Measurements from ENCODE around the gene ATF7IP2. TPM values are rescaled to one million over a fixed set of nuclear protein-coding genes. Genes with fewer than 3 reads are reported as not detected.

The ATF7IP2 gene
- total and polyA plus RNA-seq, 2 of the 13 experiments (the other 11 are each of a cell fraction or from before 2014, with no cell fraction given), result 117 to 217 TPM

DNA sequence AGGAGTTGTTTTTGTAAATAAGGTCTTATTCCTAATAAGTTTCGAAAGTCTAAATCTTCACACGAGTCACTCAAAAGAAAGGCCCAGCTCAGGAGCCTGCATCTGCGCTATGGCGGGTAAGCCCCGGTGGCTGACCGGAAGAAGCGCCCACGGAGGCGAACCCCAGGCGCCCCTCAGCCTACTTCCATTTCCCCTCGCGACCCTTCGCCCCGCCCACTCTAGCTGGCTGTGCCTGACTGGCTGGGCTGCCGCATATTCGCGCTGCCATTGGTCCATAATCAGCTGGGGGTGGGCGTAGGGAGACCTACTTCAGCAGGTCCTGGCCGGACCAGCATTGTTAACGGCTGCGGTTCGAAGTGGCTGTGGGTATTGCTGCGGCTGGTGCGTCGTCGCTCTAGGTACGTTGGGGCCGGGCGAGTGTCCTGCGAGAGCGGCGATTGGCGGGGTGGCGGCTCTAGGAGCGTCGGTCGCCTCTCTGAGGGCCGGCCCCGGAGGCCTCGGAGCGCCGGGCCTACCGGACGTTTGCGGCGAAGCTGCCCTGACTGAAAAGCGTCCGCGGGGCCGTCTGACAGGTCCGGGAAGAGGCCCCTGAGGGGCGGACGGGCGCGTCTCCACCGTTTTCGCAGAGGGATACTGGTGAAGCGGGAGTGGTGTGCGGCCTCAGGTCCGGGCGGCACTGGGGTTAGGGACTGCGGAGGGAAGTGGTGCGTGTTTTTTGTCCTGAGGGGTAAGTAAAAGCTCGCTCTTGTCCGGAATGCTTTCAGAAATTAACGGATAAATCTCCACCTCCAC, at the start of gene ATF7IP2 (continued):
- TF ChIP-seq, protein P1, sequence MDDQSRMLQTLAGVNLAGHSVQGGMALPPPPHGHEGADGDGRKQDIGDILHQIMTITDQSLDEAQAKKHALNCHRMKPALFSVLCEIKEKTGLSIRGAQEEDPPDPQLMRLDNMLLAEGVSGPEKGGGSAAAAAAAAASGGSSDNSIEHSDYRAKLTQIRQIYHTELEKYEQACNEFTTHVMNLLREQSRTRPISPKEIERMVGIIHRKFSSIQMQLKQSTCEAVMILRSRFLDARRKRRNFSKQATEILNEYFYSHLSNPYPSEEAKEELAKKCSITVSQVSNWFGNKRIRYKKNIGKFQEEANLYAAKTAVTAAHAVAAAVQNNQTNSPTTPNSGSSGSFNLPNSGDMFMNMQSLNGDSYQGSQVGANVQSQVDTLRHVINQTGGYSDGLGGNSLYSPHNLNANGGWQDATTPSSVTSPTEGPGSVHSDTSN (CRISPR knock-in tag; IDR thresholded peaks at IDR 0.05; ENCODE audit: borderline replicate concordance), result no peak
- TF ChIP-seq SRSF9 (IDR thresholded peaks at IDR 0.05; ENCODE audit: borderline replicate concordance, insufficient read depth, low read depth, low read length, poor library complexity, severe bottlenecking) (no peak), ZNF792 (CRISPR knock-in tag; IDR thresholded peaks at IDR 0.05) (peak; percentile 97), REXO4 (CRISPR knock-in tag; IDR thresholded peaks at IDR 0.05; ENCODE audit: borderline replicate concordance) (no peak), SRY (CRISPR knock-in tag; IDR thresholded peaks at IDR 0.05) (peak; percentile 100), ZFP62 (CRISPR knock-in tag; IDR thresholded peaks at IDR 0.05) (no peak), ZBTB20 (CRISPR knock-in tag; IDR thresholded peaks at IDR 0.05; ENCODE audit: borderline replicate concordance, low read depth) (peak; percentile 93; the same call in 1 of the 2 replicates), SMARCC2 (IDR thresholded peaks at IDR 0.05) (no peak), MZF1 (CRISPR knock-in tag; IDR thresholded peaks at IDR 0.05; ENCODE audit: borderline replicate concordance) (no peak), SIN3B (IDR thresholded peaks at IDR 0.05; ENCODE audit: low read length) (peak; percentile 72; the same call in 1 of the 2 replicates), ZNF557 (CRISPR knock-in tag; IDR thresholded peaks at IDR 0.05) (no peak; the same call in 1 of the 2 replicates), MIXL1 (CRISPR knock-in tag; IDR thresholded peaks at IDR 0.05) (peak; percentile 89), HNF4A (CRISPR knock-in tag; IDR thresholded peaks at IDR 0.05) (peak; percentile 54; the same call in 1 of the 2 replicates), ZFP36 (IDR thresholded peaks at IDR 0.05; ENCODE audit: borderline replicate concordance, low read depth, low read length, partially characterized antibody) (no peak), ZNF577 (CRISPR knock-in tag; IDR thresholded peaks at IDR 0.05; ENCODE audit: borderline replicate concordance, low read depth) (peak; percentile 77; the same call in 1 of the 2 replicates), TAF1 (CRISPR knock-in tag; IDR thresholded peaks at IDR 0.05) (peak; percentile 100), ZNF749 (CRISPR knock-in tag; IDR thresholded peaks at IDR 0.05; ENCODE audit: borderline replicate concordance) (peak; percentile 85), MAFG (CRISPR knock-in tag; IDR thresholded peaks at IDR 0.05) (no peak), ZNF589 (CRISPR knock-in tag; conservative IDR thresholded peaks at IDR 0.05) (peak; percentile 97), ZNF619 (CRISPR knock-in tag; IDR thresholded peaks at IDR 0.05) (peak; percentile 74; the same call in 1 of the 2 replicates)
- TF ChIP-seq, protein P2, sequence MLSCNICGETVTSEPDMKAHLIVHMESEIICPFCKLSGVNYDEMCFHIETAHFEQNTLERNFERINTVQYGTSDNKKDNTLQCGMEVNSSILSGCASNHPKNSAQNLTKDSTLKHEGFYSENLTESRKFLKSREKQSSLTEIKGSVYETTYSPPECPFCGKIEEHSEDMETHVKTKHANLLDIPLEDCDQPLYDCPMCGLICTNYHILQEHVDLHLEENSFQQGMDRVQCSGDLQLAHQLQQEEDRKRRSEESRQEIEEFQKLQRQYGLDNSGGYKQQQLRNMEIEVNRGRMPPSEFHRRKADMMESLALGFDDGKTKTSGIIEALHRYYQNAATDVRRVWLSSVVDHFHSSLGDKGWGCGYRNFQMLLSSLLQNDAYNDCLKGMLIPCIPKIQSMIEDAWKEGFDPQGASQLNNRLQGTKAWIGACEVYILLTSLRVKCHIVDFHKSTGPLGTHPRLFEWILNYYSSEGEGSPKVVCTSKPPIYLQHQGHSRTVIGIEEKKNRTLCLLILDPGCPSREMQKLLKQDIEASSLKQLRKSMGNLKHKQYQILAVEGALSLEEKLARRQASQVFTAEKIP (CRISPR knock-in tag; IDR thresholded peaks at IDR 0.05; ENCODE audit: borderline replicate concordance), result no peak
- TF ChIP-seq, protein P3, sequence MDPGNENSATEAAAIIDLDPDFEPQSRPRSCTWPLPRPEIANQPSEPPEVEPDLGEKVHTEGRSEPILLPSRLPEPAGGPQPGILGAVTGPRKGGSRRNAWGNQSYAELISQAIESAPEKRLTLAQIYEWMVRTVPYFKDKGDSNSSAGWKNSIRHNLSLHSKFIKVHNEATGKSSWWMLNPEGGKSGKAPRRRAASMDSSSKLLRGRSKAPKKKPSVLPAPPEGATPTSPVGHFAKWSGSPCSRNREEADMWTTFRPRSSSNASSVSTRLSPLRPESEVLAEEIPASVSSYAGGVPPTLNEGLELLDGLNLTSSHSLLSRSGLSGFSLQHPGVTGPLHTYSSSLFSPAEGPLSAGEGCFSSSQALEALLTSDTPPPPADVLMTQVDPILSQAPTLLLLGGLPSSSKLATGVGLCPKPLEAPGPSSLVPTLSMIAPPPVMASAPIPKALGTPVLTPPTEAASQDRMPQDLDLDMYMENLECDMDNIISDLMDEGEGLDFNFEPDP (CRISPR knock-in tag; conservative IDR thresholded peaks at IDR 0.05), result 0 out of 2 replicates have a peak, but pooled peaks have one; percentile 73
- TF ChIP-seq, protein P4, sequence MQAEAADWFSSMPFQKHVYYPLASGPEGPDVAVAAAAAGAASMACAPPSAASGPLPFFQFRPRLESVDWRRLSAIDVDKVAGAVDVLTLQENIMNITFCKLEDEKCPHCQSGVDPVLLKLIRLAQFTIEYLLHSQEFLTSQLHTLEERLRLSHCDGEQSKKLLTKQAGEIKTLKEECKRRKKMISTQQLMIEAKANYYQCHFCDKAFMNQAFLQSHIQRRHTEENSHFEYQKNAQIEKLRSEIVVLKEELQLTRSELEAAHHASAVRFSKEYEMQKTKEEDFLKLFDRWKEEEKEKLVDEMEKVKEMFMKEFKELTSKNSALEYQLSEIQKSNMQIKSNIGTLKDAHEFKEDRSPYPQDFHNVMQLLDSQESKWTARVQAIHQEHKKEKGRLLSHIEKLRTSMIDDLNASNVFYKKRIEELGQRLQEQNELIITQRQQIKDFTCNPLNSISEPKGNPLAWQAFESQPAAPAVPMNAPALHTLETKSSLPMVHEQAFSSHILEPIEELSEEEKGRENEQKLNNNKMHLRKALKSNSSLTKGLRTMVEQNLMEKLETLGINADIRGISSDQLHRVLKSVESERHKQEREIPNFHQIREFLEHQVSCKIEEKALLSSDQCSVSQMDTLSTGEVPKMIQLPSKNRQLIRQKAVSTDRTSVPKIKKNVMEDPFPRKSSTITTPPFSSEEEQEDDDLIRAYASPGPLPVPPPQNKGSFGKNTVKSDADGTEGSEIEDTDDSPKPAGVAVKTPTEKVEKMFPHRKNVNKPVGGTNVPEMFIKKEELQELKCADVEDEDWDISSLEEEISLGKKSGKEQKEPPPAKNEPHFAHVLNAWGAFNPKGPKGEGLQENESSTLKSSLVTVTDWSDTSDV (CRISPR knock-in tag; IDR thresholded peaks at IDR 0.05), result peak; percentile 99
